ENCODE measurements around the gene PIP5KL1.

PIP5KL1 gene

GRCh38 chr9:127938298-127938690 lies 7.7 kb upstream of the PIP5KL1 start:
- no peak overlapping the region for H2AFZ ChIP-seq (ENCODE audit: low read length)
- TF ChIP-seq EZH2phosphoT487 (IDR thresholded peaks at IDR 0.05; ENCODE audit: low read length) (no peak), EZH2 (optimal IDR thresholded peaks at IDR 0.05; ENCODE audit: low read depth, low read length) (no peak), CTCF (IDR thresholded peaks at IDR 0.05; ENCODE audit: low read length) (no peak)
- peaks cover 35% of the 10 kb centered on the region for H3K79me2 ChIP-seq (ENCODE audit: low read length)
- no peak overlapping the region for H3K9ac ChIP-seq (ENCODE audit: low read length)
- H3K27ac ChIP-seq (ENCODE audit: low read length) = no peak overlapping the region
- H3K9me3 ChIP-seq (replicated peaks; ENCODE audit: insufficient read depth, low read length) = no peaks in the 10 kb centered on the region
- no peaks in the 10 kb centered on the region for H3F3A ChIP-seq (ENCODE audit: insufficient read depth, low read length)
- 0 out of 2 replicates have a peak, but pooled peaks cover 4% of the 10 kb centered on the region for H4K20me1 ChIP-seq (ENCODE audit: insufficient read depth, low read length)
- DNase-seq = no peak
- no peaks in the 10 kb centered on the region for H3K27me3 ChIP-seq (replicated peaks; ENCODE audit: insufficient read depth, low read length)
- no peaks in the 10 kb centered on the region for H3K36me3 ChIP-seq (replicated peaks; ENCODE audit: insufficient read depth, low read length)
- peak overlapping the region; percentile 86 for H3K4me2 ChIP-seq (ENCODE audit: low read depth, low read length)
- peaks cover 8% of the 10 kb centered on the region for H3K4me1 ChIP-seq (ENCODE audit: low read length)
- peak overlapping the region; percentile 84; the same call in 1 of the 2 replicates for H3K4me3 ChIP-seq (ENCODE audit: low read length)
- H3K9me2 ChIP-seq (replicated peaks; ENCODE audit: insufficient read depth, low read length) = no peaks in the 10 kb centered on the region

GRCh38 chr9:127937388-127938297 lies 7.1 kb upstream of the PIP5KL1 start, which contains the start of gene DPM2:
Gene DPM2 (minus strand): TSS chr9:127937854. CDS start chr9:127937820, 34 bp downstream.
- Histone ChIP-seq H3F3A (ENCODE audit: insufficient read depth, low read length) (no peaks in the 10 kb centered on the region), H3K9ac (ENCODE audit: low read length) (peak within 1 kb of the TSS; percentile 79), H2AFZ (ENCODE audit: low read length) (peak within 1 kb of the TSS; percentile 75), H3K9me2 (replicated peaks; ENCODE audit: insufficient read depth, low read length) (no peaks in the 10 kb centered on the region), H3K4me3 (ENCODE audit: low read length) (peak within 1 kb of the TSS; percentile 84), H3K36me3 (replicated peaks; ENCODE audit: insufficient read depth, low read length) (no peaks in the 10 kb centered on the region), H3K27ac (ENCODE audit: low read length) (peak within 1 kb of the TSS; percentile 24; the same call in 1 of the 2 replicates), H3K9me3 (replicated peaks; ENCODE audit: insufficient read depth, low read length) (no peaks in the 10 kb centered on the region), H3K27me3 (replicated peaks; ENCODE audit: insufficient read depth, low read length) (no peaks in the 10 kb centered on the region), H3K4me1 (ENCODE audit: low read length) (peaks cover 8% of the 10 kb centered on the region), H4K20me1 (ENCODE audit: insufficient read depth, low read length) (0 out of 2 replicates have a peak, but pooled peaks cover 4% of the 10 kb centered on the region), H3K79me2 (ENCODE audit: low read length) (peaks cover 35% of the 10 kb centered on the region), H3K4me2 (ENCODE audit: low read depth, low read length) (peak within 1 kb of the TSS; percentile 86)
- peak; percentile 94 for DNase-seq
- TF ChIP-seq EZH2phosphoT487 (IDR thresholded peaks at IDR 0.05; ENCODE audit: low read length) = no peak
- no peak for TF ChIP-seq EZH2 (optimal IDR thresholded peaks at IDR 0.05; ENCODE audit: low read depth, low read length)
- no peak for TF ChIP-seq CTCF (IDR thresholded peaks at IDR 0.05; ENCODE audit: low read length)

- H4K20me1 ChIP-seq (ENCODE audit: insufficient read depth, low read length) = 0 out of 2 replicates have a peak, but pooled peaks cover 4% of the 10 kb centered on the region
- peak overlapping the region; percentile 80 for H3K4me2 ChIP-seq (ENCODE audit: low read depth, low read length)
- H2AFZ ChIP-seq (ENCODE audit: low read length) = no peak overlapping the region
- H3K4me3 ChIP-seq (ENCODE audit: low read length) = peak overlapping the region; percentile 84
- H3K4me1 ChIP-seq (ENCODE audit: low read length) = peaks cover 8% of the 10 kb centered on the region
- H3K9me2 ChIP-seq (replicated peaks; ENCODE audit: insufficient read depth, low read length) = no peaks in the 10 kb centered on the region
- H3K79me2 ChIP-seq (ENCODE audit: low read length) = peaks cover 35% of the 10 kb centered on the region
- no peak for DNase-seq
- H3K36me3 ChIP-seq (replicated peaks; ENCODE audit: insufficient read depth, low read length) = no peaks in the 10 kb centered on the region
- H3K9ac ChIP-seq (ENCODE audit: low read length) = peak overlapping the region; percentile 79
- no peaks in the 10 kb centered on the region for H3K9me3 ChIP-seq (replicated peaks; ENCODE audit: insufficient read depth, low read length)
- no peaks in the 10 kb centered on the region for H3K27me3 ChIP-seq (replicated peaks; ENCODE audit: insufficient read depth, low read length)
- no peaks in the 10 kb centered on the region for H3F3A ChIP-seq (ENCODE audit: insufficient read depth, low read length)
- no peak for TF ChIP-seq EZH2 (optimal IDR thresholded peaks at IDR 0.05; ENCODE audit: low read depth, low read length)
- TF ChIP-seq CTCF (IDR thresholded peaks at IDR 0.05; ENCODE audit: low read length) = no peak
- TF ChIP-seq EZH2phosphoT487 (IDR thresholded peaks at IDR 0.05; ENCODE audit: low read length) = no peak
- H3K27ac ChIP-seq (ENCODE audit: low read length) = peak overlapping the region; percentile 24; the same call in 1 of the 2 replicates
These were observed 6.4 kb upstream of the PIP5KL1 start for GRCh38 chr9:127937056-127937387.

All from MM.1S (cell line).